Spleen (tissue), 7 donors: ENCODE data around the gene WSCD2.

Source experiments
- CTCF ChIP-seq, 11 experiments: fragments of 200-600 bp in 7 of 11; fragments of 450-650 bp in 4 of 11; sonication (generic) in 4 of 11; IDR thresholded peaks in 8 of 11; conservative IDR thresholded peaks in 3 of 11; 1 replicate in 7 of 11; 2 replicates in 4 of 11; pipeline versions ENCODE4 v1.4.0 to v1.8.0; 2016 to 2021; ENCODE audit warnings: antibody characterized with exemption in 11 of 11, inconsistent platforms in 4 of 11, mild to moderate bottlenecking in 1 of 11
- POLR2A ChIP-seq, 3 donors: fragments of 450-650 bp; IDR thresholded peaks; one replicate each; pipeline ENCODE4 v1.5.1; 2017; ENCODE audit warnings: antibody characterized with exemption in 3 of 3, mild to moderate bottlenecking in 1 of 3
- donor health status: DM: no; HTN: no; CAD: no; lungs with moderate emphysema.
- donor health status: DM: no; HTN: no; CAD: no.
- donor health status: DM: no; HTN: no; CAD: no.

GRCh38 chr12:108115123-108116121, 13.7 kb upstream of the WSCD2 start:
- TF ChIP-seq CTCF (IDR thresholded peaks at IDR 0.05 in 8 of 11, conservative IDR thresholded peaks at IDR 0.05 in 3 of 11), result no peak
- TF ChIP-seq POLR2A (IDR thresholded peaks at IDR 0.05), result no peak
